ACC112 (cell line): Measurements from ENCODE around the gene SLF2.
A peak's percentile ranks its signal among the peaks of the same experiment; 100 is the strongest.
"Not testable (repeated sequence)": the region's sequence is repeated elsewhere in the genome, so short reads cannot be mapped to it uniquely, and the experiment has no call there.

Experiments used
- H2AFZ ChIP-seq: fragments of 200-600 bp; sonication (generic); one replicate; pipeline ENCODE4 v1.6.0; 2017; ENCODE audit warnings: antibody characterized with exemption, low read length; ENCODE audit not compliant: unreplicated experiment
- H3K27ac ChIP-seq: fragments of 200-600 bp; sonication (generic); 2 replicates; pipeline ENCODE4 v1.5.1; 2014; ENCODE audit warnings: low read depth, mild to moderate bottlenecking, antibody characterized with exemption, low read length, moderate library complexity
- H3K27me3 ChIP-seq: fragments of 200-600 bp; sonication (generic); 2 replicates; pipeline ENCODE4 v1.6.1; 2014; ENCODE audit warnings: mild to moderate bottlenecking, antibody characterized with exemption, low read length, moderate library complexity, mixed read lengths; ENCODE audit not compliant: insufficient read depth
- H3K36me3 ChIP-seq: fragments of 200-600 bp; sonication (generic); 2 replicates; pipeline ENCODE4 v1.6.1; 2016; ENCODE audit warnings: mild to moderate bottlenecking, antibody characterized with exemption, low read length, moderate library complexity, mixed read lengths; ENCODE audit not compliant: insufficient read depth
- H3K4me1 ChIP-seq: fragments of 200-600 bp; sonication (generic); one replicate; pipeline ENCODE4 v1.6.1; 2016; ENCODE audit warnings: low read length, mixed read lengths; ENCODE audit not compliant: insufficient read depth, unreplicated experiment, control insufficient read depth
- H3K4me3 ChIP-seq: fragments of 200-600 bp; sonication (generic); 2 replicates; pipeline ENCODE4 v1.5.1; 2014; ENCODE audit warnings: mild to moderate bottlenecking, low read depth, low read length
- H3K79me2 ChIP-seq: fragments of 200-600 bp; sonication (generic); one replicate; pipeline ENCODE4 v1.6.0; 2016; ENCODE audit warnings: low read length; ENCODE audit not compliant: control insufficient read depth, unreplicated experiment, insufficient read depth

Gene SLF2

DNA sequence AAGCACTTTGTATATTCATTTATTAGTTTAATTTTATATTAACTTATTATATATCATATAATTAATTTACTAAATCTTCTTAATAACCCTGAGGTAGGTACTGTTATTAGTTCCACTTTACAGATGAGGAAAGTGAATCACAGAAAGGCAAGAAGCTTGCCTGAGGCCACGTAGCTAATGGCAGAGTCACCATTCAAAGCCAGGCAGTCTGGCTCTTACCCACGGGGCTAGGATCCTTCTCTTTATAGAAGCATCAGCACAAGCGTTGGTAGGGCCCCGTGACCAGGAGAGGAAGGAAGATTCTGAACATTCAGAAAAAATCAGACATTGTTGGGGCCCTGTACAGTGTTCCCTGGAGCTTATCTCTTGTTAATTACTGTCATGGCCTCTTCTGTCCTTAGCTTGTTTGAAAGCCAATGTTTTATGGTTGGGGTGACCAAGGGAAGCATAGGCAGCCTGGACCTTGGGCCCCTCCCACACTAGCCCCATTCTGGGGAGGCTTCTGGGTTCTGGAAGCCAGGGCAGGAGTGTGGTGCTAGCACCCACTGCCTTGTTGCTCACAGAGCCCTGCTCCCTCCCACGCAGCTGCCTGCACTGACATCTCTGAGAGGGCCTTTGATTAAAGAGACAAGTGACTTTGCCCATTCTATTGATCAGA lies 31.1 kb upstream of the SLF2 start:
- H3K36me3 ChIP-seq = no peaks in the 10 kb centered on the region
- no peak overlapping the region for H3K4me3 ChIP-seq
- peak overlapping the region; percentile 68; the same call in 1 of the 2 replicates for H3K27ac ChIP-seq
- H3K79me2 ChIP-seq = no peaks in the 10 kb centered on the region
- peaks cover 32% of the 10 kb centered on the region for H3K4me1 ChIP-seq
- peak overlapping the region; percentile 20 for H2AFZ ChIP-seq
- H3K27me3 ChIP-seq = no peaks in the 10 kb centered on the region

DNA sequence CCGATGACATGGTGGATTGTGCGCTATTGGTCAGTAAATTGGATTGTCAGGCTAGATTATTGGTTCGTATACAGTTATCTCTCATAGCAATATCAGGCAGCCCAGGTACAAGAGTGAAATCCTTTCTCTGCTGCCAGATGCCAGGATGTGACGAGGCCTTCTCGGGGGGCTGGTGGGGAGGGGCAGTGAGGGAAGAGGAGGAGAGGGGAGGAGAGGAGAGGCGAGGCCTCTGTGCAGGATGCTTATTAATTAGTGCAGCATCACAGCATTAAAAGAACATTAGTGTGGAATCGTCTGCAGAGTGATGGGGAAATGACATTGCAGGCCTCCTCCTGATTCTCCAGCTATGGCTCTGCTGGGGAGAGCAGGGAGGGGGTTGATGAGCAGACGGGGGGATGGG lies 30.5 kb upstream of the SLF2 start:
- Histone ChIP-seq H3K4me3 (peak overlapping the region; percentile 30), H3K79me2 (no peaks in the 10 kb centered on the region), H3K36me3 (no peaks in the 10 kb centered on the region), H3K27ac (peak overlapping the region; percentile 68), H3K4me1 (peaks cover 32% of the 10 kb centered on the region), H2AFZ (no peak overlapping the region), H3K27me3 (no peaks in the 10 kb centered on the region)

DNA sequence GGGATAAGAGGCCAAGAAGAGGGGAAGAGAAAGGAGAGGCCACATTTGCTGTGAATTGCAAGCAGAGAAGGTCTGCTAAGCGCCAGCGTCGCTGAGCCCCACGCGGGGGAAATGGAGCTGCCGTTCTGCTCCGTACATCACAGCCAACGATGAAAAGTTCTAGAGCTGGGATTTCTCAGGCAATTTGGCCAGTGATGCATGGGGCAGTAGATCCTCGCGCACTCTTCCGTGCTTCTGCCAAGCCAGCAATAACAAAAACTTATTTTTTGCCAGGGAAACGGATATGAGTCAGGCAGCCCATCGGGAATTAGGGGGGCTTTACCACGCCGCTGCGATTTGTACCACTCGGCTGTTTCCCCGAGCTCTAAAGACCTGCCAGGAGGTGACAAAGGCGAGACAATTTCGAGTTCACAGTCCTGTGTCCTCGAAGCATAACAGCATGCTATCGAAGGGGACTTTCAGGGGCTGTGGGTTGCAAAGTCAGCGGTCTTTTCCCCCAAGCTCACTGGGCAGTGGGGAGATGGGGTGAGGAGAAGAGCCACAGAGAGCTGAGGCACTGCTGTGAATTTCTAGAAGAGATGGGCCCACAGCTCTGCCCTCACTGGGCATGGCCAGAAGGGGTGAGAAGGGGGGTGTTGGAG lies 30.0 kb upstream of the SLF2 start:
- Histone ChIP-seq H3K27ac (peak overlapping the region; percentile 68), H2AFZ (no peak overlapping the region), H3K27me3 (no peaks in the 10 kb centered on the region), H3K36me3 (no peaks in the 10 kb centered on the region), H3K79me2 (no peaks in the 10 kb centered on the region), H3K4me3 (peak overlapping the region; percentile 30), H3K4me1 (peaks cover 32% of the 10 kb centered on the region)

DNA sequence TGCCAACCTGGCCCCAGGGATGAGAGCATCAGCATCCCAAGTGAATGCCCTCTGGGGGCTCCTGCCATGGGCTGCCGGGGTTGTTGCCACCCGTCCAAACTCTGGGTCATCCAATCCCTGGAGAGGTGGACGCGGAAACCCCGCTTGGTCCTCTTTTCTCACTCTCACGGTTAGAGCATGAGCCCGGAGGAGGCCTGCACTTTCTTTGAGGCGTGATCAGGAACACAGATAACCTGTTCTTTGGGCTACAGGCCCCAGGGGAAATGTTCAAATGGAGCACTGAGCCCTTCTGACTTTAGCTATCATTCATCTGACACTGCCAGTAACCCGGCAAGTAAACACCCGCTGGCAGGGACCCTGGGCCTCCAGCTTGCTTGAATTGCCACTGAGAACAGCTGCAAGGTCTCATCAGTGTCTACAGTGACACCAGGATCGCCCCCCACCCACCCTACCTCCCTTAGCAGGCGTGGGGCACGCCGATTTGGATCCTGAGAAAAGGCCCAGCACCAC lies 29.4 kb upstream of the SLF2 start:
- Histone ChIP-seq H3K4me3 (no peak overlapping the region), H3K27me3 (no peaks in the 10 kb centered on the region), H2AFZ (no peak overlapping the region), H3K27ac (peak overlapping the region; percentile 27; the same call in 1 of the 2 replicates), H3K79me2 (no peaks in the 10 kb centered on the region), H3K4me1 (peaks cover 28% of the 10 kb centered on the region), H3K36me3 (no peaks in the 10 kb centered on the region)

DNA sequence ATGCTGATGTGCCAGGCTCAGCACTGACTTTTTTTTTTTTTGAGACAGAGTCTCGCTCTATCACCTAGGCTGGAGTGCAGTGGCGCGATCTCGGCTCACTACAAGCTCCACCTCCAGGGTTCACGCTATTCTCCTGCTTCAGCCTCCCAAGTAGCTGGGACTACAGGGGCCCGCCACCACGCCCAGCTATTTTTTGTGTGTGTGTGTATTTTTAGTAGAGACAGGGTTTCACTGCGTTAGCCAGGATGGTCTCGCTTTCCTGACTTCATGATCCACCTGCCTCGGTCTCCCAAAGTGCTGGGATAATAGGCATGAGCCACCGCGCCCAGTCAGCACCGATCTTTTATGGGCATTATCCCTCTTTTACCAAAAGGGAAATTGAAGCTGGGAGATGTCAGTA lies 27.2 kb upstream of the SLF2 start:
- not testable (repeated sequence) for H3K79me2 ChIP-seq, H3K4me3 ChIP-seq, H3K27ac ChIP-seq, H3K36me3 ChIP-seq, H2AFZ ChIP-seq, H3K27me3 ChIP-seq
- peaks cover 42% of the 10 kb centered on the region for H3K4me1 ChIP-seq

DNA sequence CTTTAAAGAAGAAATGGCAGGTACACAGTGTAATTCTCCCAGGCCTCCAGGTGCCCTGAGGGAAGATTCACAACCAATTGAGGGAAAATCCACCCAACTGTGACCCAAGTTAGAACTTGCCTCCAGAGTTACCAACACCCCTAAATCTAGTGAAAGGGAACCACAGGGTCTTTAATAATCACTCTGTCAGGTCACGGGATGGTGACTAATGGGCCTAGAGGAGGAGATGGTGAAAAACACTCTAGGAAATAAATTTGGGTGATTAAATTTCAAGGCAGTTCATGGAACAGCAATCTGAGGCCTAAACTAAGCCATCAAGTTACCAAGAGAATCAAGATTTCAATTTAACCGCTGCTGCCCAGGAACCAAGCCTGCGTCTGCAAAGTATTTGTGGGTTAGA lies 26.7 kb upstream of the SLF2 start:
- no peak overlapping the region for H3K4me3 ChIP-seq
- H3K4me1 ChIP-seq = peaks cover 41% of the 10 kb centered on the region
- no peaks in the 10 kb centered on the region for H3K79me2 ChIP-seq
- no peak overlapping the region for H2AFZ ChIP-seq
- H3K27me3 ChIP-seq = no peaks in the 10 kb centered on the region
- no peaks in the 10 kb centered on the region for H3K36me3 ChIP-seq
- H3K27ac ChIP-seq = no peak overlapping the region

DNA sequence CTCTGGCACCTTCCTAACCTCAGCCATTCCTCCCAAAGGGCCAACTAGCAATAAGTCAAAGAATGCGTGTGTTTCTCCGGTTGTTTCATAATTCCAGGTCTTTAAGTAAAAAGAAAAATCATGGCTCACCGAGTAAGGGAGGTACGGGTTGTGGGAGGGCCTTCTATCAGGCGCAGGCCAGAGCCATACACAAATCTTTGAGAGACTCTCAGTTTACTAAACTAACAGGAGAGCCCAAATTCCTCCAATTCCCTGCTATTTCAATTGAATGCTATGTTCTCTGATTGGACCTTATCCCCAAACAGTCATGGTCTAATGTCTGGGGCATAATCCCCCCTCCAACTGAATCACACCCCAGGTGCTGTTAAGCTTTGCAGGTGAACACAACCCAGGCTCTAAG lies 26.2 kb upstream of the SLF2 start:
- Histone ChIP-seq H3K4me3 (no peak overlapping the region), H2AFZ (no peak overlapping the region), H3K27ac (no peak overlapping the region)

DNA sequence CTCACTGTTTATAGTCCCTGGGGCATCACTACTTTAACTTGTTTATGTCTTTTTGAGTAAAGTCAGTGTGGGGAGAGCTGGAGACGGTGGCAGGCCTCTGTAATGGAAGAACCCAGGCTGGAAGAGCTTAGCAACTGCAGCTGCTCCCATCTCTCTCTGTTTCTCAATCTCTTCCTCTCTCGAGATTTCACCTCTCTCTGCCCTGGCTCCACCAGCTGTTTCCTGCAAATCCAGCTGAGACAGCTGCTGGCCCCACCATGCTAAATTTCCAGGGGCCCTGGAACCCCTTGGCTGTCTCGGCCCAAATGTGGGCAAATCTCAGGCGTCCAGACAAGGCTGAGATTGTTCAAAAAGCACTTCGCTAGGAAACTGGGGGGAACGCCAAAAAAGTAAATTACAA lies 25.8 kb upstream of the SLF2 start:
- Histone ChIP-seq H3K4me3 (no peak overlapping the region), H3K27me3 (no peaks in the 10 kb centered on the region), H3K27ac (no peak overlapping the region), H3K4me1 (peaks cover 38% of the 10 kb centered on the region), H3K36me3 (no peaks in the 10 kb centered on the region), H2AFZ (no peak overlapping the region), H3K79me2 (no peaks in the 10 kb centered on the region)

More for the DNA sequence above, 26.2 kb upstream of the SLF2 start:
- H3K27me3 ChIP-seq = no peaks in the 10 kb centered on the region
- H3K36me3 ChIP-seq = no peaks in the 10 kb centered on the region
- H3K79me2 ChIP-seq = no peaks in the 10 kb centered on the region
- peaks cover 41% of the 10 kb centered on the region for H3K4me1 ChIP-seq

DNA sequence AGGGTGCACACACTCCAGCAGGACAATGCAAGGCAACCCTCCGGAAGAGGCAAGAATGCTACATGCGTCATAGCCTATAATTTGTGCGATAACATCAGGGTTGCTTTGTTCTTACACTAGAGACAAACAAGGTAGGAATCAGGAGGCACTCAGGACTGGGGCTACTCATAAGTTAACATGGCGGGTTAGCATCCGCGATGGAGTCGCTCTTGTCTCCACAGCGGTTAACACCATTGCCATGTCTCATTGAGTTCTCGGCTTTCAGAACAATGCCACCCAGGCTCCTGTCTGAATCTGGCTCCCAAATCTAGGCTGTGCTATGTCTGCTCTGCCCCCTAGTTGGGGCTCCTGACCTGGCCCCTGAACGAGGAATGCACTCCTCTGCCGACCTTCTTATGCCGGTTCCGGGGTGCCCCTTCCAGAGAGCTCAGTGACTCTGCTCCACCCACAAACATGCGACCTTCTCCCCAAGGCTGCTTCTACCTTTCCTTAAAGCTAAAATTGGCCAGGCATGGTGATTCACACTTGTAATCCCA lies 24.9 kb upstream of the SLF2 start:
- H3K4me1 ChIP-seq = peaks cover 31% of the 10 kb centered on the region

DNA sequence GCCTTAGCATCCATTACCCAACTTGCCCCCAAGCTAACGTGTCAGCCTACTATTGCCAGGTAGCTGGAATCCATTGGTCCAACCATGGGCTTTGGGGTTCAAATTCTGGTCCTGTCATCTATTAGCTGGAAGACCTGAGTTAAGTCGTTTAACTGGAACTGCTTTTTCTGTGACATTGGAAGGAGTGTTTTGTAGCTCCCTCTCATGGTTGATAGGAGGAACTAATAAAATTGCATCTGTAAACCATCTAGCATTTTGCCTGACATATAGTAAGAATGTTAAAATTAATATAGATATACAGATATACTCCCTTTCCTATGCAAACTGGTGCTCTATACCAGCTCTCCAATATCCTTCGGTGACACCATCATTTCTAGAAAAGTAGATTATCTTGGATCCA lies 23.8 kb upstream of the SLF2 start:
- no peak overlapping the region for H2AFZ ChIP-seq
- H3K36me3 ChIP-seq = no peaks in the 10 kb centered on the region
- H3K27me3 ChIP-seq = no peaks in the 10 kb centered on the region
- no peak overlapping the region for H3K27ac ChIP-seq
- H3K4me1 ChIP-seq = peaks cover 24% of the 10 kb centered on the region
- no peak overlapping the region for H3K4me3 ChIP-seq
- no peaks in the 10 kb centered on the region for H3K79me2 ChIP-seq

More for the DNA sequence above, 24.9 kb upstream of the SLF2 start:
- no peaks in the 10 kb centered on the region for H3K36me3 ChIP-seq
- no peaks in the 10 kb centered on the region for H3K79me2 ChIP-seq
- H3K4me3 ChIP-seq = no peak overlapping the region
- H3K27ac ChIP-seq = no peak overlapping the region
- H3K27me3 ChIP-seq = no peaks in the 10 kb centered on the region
- no peak overlapping the region for H2AFZ ChIP-seq

DNA sequence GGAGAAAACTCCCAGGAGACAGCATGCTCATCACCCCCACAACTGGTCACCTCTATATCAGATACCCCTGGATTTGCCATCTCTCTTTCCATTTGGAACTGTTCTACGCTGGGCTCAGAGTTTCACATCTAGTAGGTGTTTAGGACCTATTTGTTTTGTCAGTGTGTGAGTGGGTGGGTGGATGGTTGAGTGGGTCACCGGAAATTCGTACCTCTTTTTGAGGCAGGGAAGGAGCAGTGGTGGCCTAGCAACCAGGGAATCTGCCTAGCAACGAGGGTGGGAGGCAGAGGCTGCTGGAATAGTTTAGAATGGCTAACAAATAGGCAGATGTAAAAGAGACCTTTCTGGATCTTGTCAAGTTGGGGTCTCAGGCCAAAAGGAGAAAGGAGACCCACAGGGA lies 23.2 kb upstream of the SLF2 start:
- H3K4me1 ChIP-seq = peaks cover 24% of the 10 kb centered on the region

More for the DNA sequence above, 23.2 kb upstream of the SLF2 start:
- peak overlapping the region; percentile 87; the same call in 1 of the 2 replicates for H3K27ac ChIP-seq
- H3K36me3 ChIP-seq = no peaks in the 10 kb centered on the region
- no peaks in the 10 kb centered on the region for H3K27me3 ChIP-seq
- H3K79me2 ChIP-seq = no peaks in the 10 kb centered on the region
- H2AFZ ChIP-seq = no peak overlapping the region
- H3K4me3 ChIP-seq = no peak overlapping the region
